Ovary (tissue), 9 donors: ENCODE data around the gene MICU2. TPM values are rescaled to one million over a fixed set of nuclear protein-coding genes. Genes with fewer than 3 reads are reported as not detected.

ENCODE experiments used
- DNase-seq, 5 donors: peaks; one replicate each; pipeline ENCODE4 v3.0.0-alpha.2; 2019 to 2020
- H3K27ac ChIP-seq, 2 donors: fragments of 200-600 bp; one replicate each; pipeline versions ENCODE4 v1.5.1 to v1.8.0; 2019 to 2022
- H3K27me3 ChIP-seq: fragments of 200-600 bp; one replicate; pipeline ENCODE4 v1.8.0; 2022
- H3K36me3 ChIP-seq: fragments of 200-600 bp; sonication (generic); one replicate; pipeline ENCODE4 v1.5.1; 2019
- H3K4me1 ChIP-seq: one replicate; pipeline ENCODE4 v1.8.1; 2013; ENCODE audit warnings: mild to moderate bottlenecking, moderate library complexity; ENCODE audit not compliant: insufficient read depth
- H3K4me3 ChIP-seq: fragments of 200-600 bp; sonication (generic); one replicate; pipeline ENCODE4 v1.5.1; 2017
- H3K9me3 ChIP-seq, 2 donors: fragments of 200-600 bp in 1 of 2; sonication (generic) in 1 of 2; one replicate each; pipeline versions ENCODE4 v1.5.1 to v1.8.1; 2013 to 2019; ENCODE audit warnings: mild to moderate bottlenecking in 1 of 2, moderate library complexity in 1 of 2
- EP300 ChIP-seq: sonication (generic); formaldehyde crosslinking; IDR thresholded peaks from one replicate; pipeline ENCODE4 v1.6.1; 2017; ENCODE audit warnings: antibody characterized with exemption
- POLR2A ChIP-seq: fragments of 450-650 bp; IDR thresholded peaks from one replicate; pipeline ENCODE4 v1.6.1; 2017; ENCODE audit warnings: antibody characterized with exemption, mild to moderate bottlenecking, moderate library complexity
- WGBS, 3 donors: extraction: QIAGEN DNeasy Blood & Tissue Kit in 1 of 3; methylation state at CpG; one replicate each; pipeline versions ENCODE4 v1.1.5 to v1.1.7; 2013 to 2017; 5-methylcytosine and 5-hydroxymethylcytosine counted together
- intact Hi-C, 4 donors: fragments of 100-400 bp; cut with DNase I; formaldehyde crosslinking; loops; one replicate each; pipeline versions ENCODE4 v1.11.0 to v1.15.1; 2022 to 2023
- polyA plus RNA-seq, 2 donors: library from polyadenylated mRNA; stranded (reverse); fragments of 200-250 nt in 1 of 2; fragments of 350-450 nt in 1 of 2; fragmentation: Illumina TruSeq in 1 of 2; extraction: RNeasy Lipid Tissue Mini Kit (QIAGEN cat#74804) in 1 of 2; gene quantifications; one replicate each; pipeline ENCODE4 v1.2.3, GENCODE V29; 2013 to 2014
- total RNA-seq, 7 donors: library from RNA; depleted of rRNA in 2 of 7; stranded (reverse); fragments of >200 nt in 2 of 7; fragmentation: NEBNext Ultra II Directional in 3 of 7; extraction: Animal tissue kit (Norgen Biotek cat#: 25700) in 3 of 7; gene quantifications; one replicate each; pipeline versions ENCODE4 v1.1.0 to v1.2.4, GENCODE V29; 2016 to 2023
- TF ChIP-seq, protein P1 (sequence below), 3 donors: fragments of 450-650 bp in 2 of 3; fragments of 200-600 bp in 1 of 3; IDR thresholded peaks; one replicate each; pipeline versions ENCODE4 v1.5.1 to v1.8.0; 2016 to 2022; ENCODE audit warnings: antibody characterized with exemption in 3 of 3, mild to moderate bottlenecking in 1 of 3
- donor health status: DM: no; HTN: no; CAD: no; lungs with moderate emphysema.
- donor health status: DM: no; HTN: no; CAD: no.
- donor health status: Bipolar disorder and iron deficiency.
- donor health status: DM: yes; HTN: yes; CAD: no.
- donor health status: DM: no; HTN: no; CAD: no.
- donor health status: DM: yes; HTN: yes; CAD: no.

Gene MICU2
- total and polyA plus RNA-seq, 9 donors = 23.2 to 82.1 (median 31.4) TPM

DNA sequence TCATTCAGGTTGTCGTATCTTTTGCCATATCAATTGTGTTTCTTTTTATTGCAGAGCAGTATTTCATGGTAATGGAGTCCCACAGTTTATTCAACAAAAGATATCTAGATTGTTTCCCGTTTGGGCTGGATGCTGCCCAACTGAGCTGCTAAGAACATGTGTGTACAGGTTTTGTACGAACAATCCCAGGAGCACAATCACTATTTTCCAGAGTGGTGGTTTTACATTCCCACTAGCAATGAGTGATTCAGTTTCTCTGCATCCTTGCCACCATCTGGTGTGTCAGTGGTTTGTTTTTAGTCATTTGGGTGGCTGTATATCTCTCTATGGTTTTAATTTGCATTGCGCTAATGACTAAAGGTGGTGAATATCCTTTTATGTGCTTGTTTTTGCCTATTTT is 92.1 kb downstream of the MICU2 start:
- H3K36me3 ChIP-seq = no peaks in the 10 kb centered on the region
- intact Hi-C loops = no loop called here
- DNase-seq = no peak
- TF ChIP-seq POLR2A (no peak), EP300 (no peak)
- TF ChIP-seq, protein P1, sequence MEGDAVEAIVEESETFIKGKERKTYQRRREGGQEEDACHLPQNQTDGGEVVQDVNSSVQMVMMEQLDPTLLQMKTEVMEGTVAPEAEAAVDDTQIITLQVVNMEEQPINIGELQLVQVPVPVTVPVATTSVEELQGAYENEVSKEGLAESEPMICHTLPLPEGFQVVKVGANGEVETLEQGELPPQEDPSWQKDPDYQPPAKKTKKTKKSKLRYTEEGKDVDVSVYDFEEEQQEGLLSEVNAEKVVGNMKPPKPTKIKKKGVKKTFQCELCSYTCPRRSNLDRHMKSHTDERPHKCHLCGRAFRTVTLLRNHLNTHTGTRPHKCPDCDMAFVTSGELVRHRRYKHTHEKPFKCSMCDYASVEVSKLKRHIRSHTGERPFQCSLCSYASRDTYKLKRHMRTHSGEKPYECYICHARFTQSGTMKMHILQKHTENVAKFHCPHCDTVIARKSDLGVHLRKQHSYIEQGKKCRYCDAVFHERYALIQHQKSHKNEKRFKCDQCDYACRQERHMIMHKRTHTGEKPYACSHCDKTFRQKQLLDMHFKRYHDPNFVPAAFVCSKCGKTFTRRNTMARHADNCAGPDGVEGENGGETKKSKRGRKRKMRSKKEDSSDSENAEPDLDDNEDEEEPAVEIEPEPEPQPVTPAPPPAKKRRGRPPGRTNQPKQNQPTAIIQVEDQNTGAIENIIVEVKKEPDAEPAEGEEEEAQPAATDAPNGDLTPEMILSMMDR (IDR thresholded peaks at IDR 0.05) = no peak
- no peaks in the 10 kb centered on the region for H3K9me3 ChIP-seq
- H3K27me3 ChIP-seq = no peaks in the 10 kb centered on the region
- 66 to 75% (median 67%) methylated on average over 4 of the region's 4 CpGs for WGBS, 3 donors
- H3K27ac ChIP-seq = no peak overlapping the region
- H3K4me3 ChIP-seq = no peak overlapping the region
- H3K4me1 ChIP-seq = no peaks in the 10 kb centered on the region

DNA sequence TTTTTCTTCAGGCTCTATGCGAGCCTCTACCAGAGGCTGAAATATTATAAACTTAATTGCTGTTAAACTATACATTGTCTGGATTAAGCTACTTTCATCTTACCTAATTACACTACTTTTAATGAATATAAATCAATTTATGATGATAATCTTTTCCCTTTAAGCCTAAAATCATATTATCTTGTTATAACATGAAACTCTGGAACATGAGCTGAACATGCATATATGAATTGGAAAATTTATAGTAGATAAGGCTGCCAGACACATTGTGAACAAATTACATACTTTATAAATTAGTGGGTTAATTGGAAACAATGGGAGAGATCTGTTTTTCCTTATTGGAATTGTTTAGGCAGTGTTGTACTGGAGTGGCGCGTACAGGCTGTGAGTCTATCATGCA is 99.6 kb downstream of the MICU2 start:
- DNase-seq = no peak
- TF ChIP-seq, protein P1 (IDR thresholded peaks at IDR 0.05) = no peak
- no peak for TF ChIP-seq POLR2A
- TF ChIP-seq EP300 = no peak
- Histone ChIP-seq H3K4me3 (no peak overlapping the region), H3K9me3 (no peaks in the 10 kb centered on the region), H3K27me3 (no peaks in the 10 kb centered on the region), H3K27ac (no peak overlapping the region), H3K36me3 (no peaks in the 10 kb centered on the region), H3K4me1 (no peaks in the 10 kb centered on the region)
- intact Hi-C loops = no loop called here
- 95 to 96% (median 95%) methylated on average over 3 of the region's 3 CpGs for WGBS, 3 donors

DNA sequence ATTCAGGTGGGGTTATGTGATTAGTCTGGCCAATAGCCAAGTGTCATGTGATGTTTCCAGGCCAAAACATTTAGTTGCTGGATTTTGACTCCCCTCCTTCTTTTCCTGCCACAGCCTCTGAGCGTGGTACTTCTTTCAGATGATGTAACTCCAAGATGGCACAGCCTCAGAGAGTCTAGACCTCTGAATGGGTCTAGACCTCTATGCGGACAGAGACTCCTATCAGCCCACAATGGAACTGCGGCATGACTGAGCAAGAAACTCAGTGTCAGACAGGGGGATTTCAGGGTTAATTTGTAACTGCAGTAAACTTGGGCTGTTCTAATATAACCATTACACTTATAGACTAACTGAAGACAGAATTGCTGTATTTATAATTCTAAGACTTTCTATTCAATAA is 102.3 kb downstream of the MICU2 start:
- no peak for TF ChIP-seq POLR2A
- TF ChIP-seq, protein P1 (IDR thresholded peaks at IDR 0.05) = no peak
- no peak for TF ChIP-seq EP300
- no peaks in the 10 kb centered on the region for H3K27me3 ChIP-seq
- no peak for DNase-seq
- WGBS, 3 donors = 92 to 98% (median 94%) methylated on average over 3 of the region's 3 CpGs
- H3K4me3 ChIP-seq = no peak overlapping the region
- H3K27ac ChIP-seq = no peak overlapping the region
- no peaks in the 10 kb centered on the region for H3K9me3 ChIP-seq
- H3K36me3 ChIP-seq = no peaks in the 10 kb centered on the region
- no peaks in the 10 kb centered on the region for H3K4me1 ChIP-seq
- intact Hi-C loops = no loop called here

DNA sequence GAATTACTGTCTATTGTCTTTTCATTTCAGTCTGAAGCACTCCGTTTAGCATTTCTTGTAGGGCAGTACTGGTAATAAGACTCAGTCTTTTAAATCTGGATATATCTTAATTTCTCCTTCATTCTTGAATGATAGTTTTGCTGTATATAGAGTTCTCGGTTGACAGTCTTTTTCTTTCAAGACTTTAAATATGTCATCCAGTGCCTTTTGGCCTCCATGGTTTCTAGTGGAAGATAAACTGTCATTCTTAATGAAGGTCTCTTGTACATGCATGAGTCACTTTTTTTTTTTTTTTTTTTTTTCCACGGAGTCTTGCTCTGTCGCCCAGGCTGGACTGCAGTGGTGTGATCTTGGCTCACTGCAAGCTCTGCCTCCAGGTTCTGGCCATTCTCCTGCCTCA is 117.6 kb downstream of the MICU2 start:
- TF ChIP-seq, protein P1 (IDR thresholded peaks at IDR 0.05) = no peak
- 94 to 99% (median 98%) methylated on average over 4 of the region's 4 CpGs for WGBS, 3 donors
- no peak overlapping the region for H3K4me3 ChIP-seq
- H3K27ac ChIP-seq = no peak overlapping the region
- no peaks in the 10 kb centered on the region for H3K9me3 ChIP-seq
- DNase-seq = no peak
- H3K4me1 ChIP-seq = no peaks in the 10 kb centered on the region
- no peaks in the 10 kb centered on the region for H3K36me3 ChIP-seq
- intact Hi-C loops = loop anchor here in 1 of 4 donors (5.0 kb wide), 1 partner anchor 544 kb away; no protein-coding TSS in a partner anchor
- H3K27me3 ChIP-seq = no peaks in the 10 kb centered on the region

DNA sequence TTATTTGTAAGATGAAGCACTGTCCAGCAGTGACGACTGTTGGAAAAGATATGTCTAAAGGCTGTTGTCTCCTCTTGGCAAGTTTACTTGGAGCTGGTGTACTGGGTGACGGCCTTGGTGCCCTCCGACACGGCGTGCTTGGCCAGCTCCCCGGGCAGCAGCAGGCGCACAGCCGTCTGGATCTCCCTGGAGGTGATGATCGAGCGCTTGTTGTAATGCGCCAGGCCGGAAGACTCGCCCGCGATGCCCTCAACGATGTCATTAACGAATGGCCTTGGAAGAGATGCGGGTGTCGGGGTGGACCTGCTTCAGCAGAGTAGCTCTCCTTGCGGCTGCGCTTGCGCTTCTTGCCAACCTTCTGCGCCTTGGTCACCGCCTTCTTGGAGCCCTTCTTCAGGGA is 120.2 kb downstream of the MICU2 start:
- intact Hi-C loops = no loop called here
- Histone ChIP-seq H3K9me3 (no peaks in the 10 kb centered on the region), H3K4me3 (no peak overlapping the region), H3K27ac (no peak overlapping the region), H3K27me3 (no peaks in the 10 kb centered on the region), H3K4me1 (no peaks in the 10 kb centered on the region), H3K36me3 (no peaks in the 10 kb centered on the region)
- DNase-seq = no peak
- TF ChIP-seq, protein P1 (IDR thresholded peaks at IDR 0.05) = no peak
- 86 to 91% (median 88%) methylated on average over 24 of the region's 24 CpGs for WGBS, 3 donors
